Kasumi-1 (cell line): ENCODE measurements around the gene NECTIN4.
"Not testable (repeated sequence)": the region's sequence is repeated elsewhere in the genome, so short reads cannot be mapped to it uniquely, and the experiment has no call there.

ENCODE experiments used
- DNase-seq, 2 experiments: peaks; one replicate each; lab custom pipeline; 2025; lab: John Stamatoyannopoulos, UW

NECTIN4 gene

GRCh38 chr1:161089251-161089924, at the start of gene NECTIN4:
Gene NECTIN4, minus strand, starts transcription at chr1:161089558. Its CDS starts 262 bp downstream, at chr1:161089296.
- DNase-seq = no peak

- no peak for DNase-seq
Observed at GRCh38 chr1:161138431-161138830, 49.1 kb upstream of the NECTIN4 start.

GRCh38 chr1:161137881-161138280, 48.5 kb upstream of the NECTIN4 start:
- DNase-seq = no peak

- DNase-seq = no peak
Observed at GRCh38 chr1:161133220-161133740, 43.9 kb upstream of the NECTIN4 start.

GRCh38 chr1:161132410-161133219, 43.3 kb upstream of the NECTIN4 start, which contains the start of gene DEDD:
Gene DEDD, minus strand, starts transcription at chr1:161132667. Its CDS starts 8,205 bp downstream, at chr1:161124462.
- peak; percentile 91 to 93 for DNase-seq

GRCh38 chr1:161131523-161132409, 42.4 kb upstream of the NECTIN4 start:
- peak; percentile 24 to 34 for DNase-seq

GRCh38 chr1:161130266-161130665, 40.9 kb upstream of the NECTIN4 start:
- DNase-seq = no peak

- no peak for DNase-seq
Observed at GRCh38 chr1:161128591-161129420, 39.4 kb upstream of the NECTIN4 start.

- DNase-seq = peak; percentile 50 to 55
Observed at GRCh38 chr1:161127649-161128048, 38.3 kb upstream of the NECTIN4 start.

- DNase-seq = no peak
Observed at GRCh38 chr1:161122967-161123366, 33.6 kb upstream of the NECTIN4 start.

GRCh38 chr1:161121834-161122233, 32.5 kb upstream of the NECTIN4 start:
- peak; percentile 47 for DNase-seq

GRCh38 chr1:161121042-161121650, 31.8 kb upstream of the NECTIN4 start:
- no peak for DNase-seq

- DNase-seq = peak; percentile 85 to 88
Observed at GRCh38 chr1:161119092-161119903, 29.9 kb upstream of the NECTIN4 start.

GRCh38 chr1:161117759-161118581, 28.6 kb upstream of the NECTIN4 start, which contains the start of the genes NIT1 and PFDN2:
Gene NIT1, plus strand, starts transcription at chr1:161118105. Its CDS starts 72 bp downstream, at chr1:161118177.
Gene PFDN2, minus strand, starts transcription at chr1:161118037. Its CDS starts 11 bp downstream, at chr1:161118026.
- peak; percentile 77 for DNase-seq

GRCh38 chr1:161115961-161116360, 26.6 kb upstream of the NECTIN4 start:
- not testable (repeated sequence) for DNase-seq

- no peak for DNase-seq
Observed at GRCh38 chr1:161115132-161115711, 25.9 kb upstream of the NECTIN4 start.

- DNase-seq = no peak
Observed at GRCh38 chr1:161114556-161114955, 25.2 kb upstream of the NECTIN4 start.

- no peak for DNase-seq
Observed at GRCh38 chr1:161113915-161114314, 24.6 kb upstream of the NECTIN4 start.
